Measurements from ENCODE around the gene FMOD.

FMOD gene

DNA sequence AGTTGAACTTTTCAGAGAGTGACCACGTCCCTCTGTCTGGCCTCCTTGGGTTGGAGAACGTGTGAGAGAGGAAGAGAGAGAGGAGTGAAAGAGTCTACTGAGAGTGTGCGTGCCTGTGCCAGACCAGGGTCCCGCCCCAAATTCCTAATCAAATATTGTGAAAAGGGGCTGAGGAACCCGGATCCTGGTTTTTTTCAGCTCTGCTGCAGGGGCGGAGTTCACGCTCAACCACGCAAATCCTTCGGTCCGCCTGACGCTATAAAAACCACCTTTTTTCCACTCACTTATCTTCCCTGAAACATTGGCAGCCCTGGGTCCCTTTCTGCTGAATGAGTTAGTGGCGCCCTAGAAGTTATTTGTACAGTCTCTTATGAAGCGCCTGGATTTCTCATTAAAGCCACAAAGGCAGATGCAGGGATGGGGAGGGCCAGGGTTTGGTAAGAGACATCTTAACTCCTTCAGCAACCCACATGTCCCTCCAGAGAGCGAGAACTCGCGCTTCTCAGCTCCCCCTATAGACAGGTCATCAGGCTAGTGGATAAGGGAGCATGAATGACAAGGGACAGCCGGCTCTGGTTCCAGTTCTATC lies at the start of gene FMOD:
FMOD (minus strand) TSS at position 86 of the 589 bp plus-strand sequence. CDS start 2,852 bp downstream, outside the sequence.
- no peak for DNase-seq

DNA sequence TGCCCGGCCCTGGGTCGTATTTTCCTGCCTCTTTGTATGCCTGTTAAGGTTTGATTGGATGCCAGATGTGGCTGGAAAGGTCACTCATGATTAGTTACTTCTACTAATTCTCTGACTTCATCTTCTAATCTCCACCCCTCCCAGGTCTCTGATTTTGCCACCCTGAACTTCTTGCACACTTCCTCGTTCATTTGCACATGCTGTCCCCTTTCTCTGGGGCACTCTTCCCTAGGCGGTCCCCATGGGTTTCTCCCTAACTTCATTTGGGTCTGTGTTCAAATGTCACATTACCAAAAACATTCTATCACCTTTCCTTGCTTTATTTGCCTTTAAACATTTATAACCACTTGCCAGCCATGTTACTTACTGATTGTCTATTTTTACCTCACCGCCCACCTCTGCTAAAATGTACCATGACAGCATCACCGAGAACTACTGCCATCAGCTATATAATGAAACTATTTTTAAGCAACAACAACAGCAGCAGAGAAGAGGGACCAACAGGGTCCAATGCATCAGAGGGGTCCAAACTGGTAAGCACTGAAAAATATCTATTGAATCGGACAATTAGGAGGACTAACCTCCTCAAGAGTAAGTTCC lies 45.8 kb upstream of the FMOD start:
- DNase-seq: no peak

DNA sequence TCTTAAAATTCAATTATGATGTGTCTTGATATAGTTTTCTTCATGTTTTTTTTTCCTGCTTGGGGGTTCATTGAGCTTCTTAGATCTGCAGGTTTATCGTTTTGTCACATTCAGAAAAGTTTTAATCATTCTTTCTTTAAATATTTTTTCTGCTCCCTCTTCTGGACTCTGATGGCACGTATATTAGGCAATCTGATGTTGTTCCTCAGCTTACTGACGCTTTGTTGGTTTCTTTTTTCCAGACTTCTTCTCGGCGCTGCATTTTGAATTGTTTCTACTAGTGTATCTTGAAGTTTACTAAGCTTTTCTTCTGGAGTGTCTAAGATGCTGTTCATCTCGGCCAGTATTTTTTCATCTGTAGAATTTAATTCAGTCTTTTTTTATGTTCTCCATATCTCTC lies 44.8 kb upstream of the FMOD start:
- DNase-seq: no peak

DNA sequence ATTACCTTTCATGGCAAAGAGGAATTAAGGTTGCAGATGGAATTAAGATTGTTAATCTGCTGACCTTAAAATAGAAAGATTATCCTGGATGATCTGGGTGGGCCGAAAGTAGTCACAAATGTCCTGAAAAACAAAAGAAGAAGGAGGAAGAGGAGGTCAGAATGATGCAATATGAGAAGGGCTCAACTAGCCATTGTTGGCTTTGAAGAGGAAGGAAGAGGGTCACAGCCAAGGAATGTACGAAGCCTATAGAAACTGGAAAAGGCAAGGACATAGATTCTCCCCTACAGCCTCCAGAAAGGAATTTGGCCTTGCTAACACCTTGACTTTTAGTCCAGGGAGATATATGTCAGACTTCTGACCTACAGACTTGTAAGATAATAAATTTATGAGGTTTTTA lies 39.4 kb upstream of the FMOD start:
- DNase-seq: no peak

DNA sequence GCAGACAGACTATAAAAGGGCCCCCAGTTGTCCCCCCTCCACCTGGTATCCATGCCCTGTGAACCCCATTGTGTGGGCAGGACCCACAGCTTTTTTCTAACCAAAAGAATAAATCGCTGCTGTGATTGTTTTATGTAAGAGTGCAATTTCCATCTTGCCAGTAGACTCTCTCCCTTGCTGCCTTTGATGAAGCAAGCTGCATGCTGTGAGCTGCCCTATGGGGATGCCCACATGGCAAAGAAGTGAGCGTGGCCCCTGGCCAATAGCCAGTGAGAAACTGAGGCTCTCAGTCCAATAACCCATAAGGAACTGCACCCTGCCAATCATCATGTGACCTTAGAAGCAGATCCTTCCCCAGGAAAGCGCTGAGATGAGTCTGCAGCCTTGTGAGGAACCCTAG lies 37.8 kb upstream of the FMOD start:
- no peak for DNase-seq

DNA sequence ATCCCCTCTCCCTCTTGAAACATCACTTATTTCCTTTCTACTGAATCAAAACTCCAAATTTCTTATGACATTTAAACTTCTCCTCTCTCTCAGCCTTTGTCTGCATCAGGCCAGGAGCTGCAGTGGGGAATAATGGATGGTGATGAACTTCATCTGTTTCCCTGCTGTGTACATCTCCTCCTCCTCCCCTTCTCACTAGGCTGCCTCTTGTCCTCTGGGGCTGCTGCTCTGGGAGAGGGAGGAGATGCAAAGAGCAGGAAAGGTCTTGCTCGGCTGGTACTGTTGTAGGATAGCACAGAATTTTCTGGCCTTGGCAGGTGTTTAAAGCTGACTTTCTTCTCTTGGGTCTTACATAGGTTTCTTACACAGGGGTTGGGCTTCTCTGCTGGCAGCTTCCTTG lies 31.1 kb upstream of the FMOD start:
- no peak for DNase-seq

DNA sequence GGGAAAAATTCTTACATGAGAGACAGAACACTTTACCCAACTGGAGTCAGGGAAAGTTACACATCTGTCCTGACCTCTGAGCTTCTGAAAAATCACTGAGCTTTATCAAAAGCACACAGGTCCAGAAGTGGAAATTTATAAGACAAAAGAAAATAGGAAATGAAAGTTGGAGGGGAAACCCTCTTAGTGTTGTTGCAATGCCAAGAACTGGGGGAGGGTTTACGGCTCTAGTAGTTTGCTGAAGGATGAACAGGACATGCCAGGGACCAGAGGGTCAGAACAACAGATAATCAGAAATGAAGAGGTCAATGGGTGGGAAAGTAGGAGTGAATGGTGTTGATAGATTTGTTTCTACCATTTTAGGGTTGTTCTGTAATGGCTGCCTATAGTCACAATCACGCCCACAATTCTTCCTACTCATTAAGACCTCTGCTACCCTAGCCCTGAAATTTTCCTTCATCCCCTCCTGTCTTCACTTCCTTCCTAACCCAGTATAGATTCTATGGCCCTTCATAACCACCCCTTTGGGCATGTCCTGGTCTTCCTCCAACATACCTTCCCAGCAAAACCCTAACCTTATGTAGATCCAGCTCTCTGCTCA lies 30.3 kb upstream of the FMOD start:
- no peak for DNase-seq

DNA sequence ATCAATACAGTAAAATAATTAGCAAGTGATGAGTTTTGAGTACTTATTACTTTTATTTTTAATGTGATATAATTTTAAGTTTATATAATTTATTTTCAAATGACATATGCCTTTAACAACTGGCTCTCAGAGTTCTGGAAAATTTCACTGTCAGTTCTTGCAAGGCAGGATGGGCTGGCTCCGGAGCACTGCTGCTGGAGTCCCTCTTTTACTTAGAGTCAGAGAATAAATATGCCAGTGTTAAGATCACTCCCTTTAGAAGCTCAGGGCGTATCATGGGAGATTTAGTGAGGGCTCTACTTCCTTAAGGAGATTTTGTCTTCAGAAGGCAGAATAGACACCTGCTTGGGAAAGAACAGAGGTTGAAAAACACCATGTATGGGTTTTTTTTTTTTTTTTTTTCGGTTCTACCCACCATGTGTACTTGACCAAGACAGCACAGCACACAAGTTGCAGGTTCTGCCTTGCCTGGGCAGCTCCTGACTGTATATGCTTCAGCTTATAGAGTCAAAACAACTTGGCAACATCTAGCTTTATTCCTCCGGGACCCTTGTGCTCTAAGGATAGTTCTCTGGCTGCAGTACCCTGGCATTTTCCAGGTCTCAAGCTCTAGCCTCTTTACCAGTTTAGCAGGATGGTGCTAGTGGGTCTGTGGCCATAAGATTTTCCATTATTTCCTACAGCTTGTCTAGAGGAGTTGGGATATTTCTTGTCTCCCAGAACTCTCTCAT lies 29.7 kb upstream of the FMOD start:
- no peak for DNase-seq

DNA sequence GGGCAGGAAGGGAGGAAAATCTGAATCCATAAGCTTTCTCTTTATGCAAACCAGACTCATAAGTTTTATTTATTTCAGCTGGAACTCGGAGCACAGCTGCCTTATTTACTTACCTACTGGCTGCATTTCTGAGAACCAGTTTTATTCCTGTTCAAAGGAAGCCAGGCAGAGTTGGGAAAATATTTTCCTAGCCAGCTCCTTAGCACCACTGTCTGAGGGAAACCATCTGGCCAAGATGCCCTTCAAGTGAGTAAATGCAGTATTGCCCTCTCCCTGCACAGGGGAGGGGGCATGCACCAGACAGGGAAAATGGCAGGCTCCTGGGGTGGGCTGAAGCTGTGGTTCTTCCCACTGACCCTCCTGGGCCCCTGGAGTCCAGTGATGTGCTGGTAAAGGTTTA lies 28.9 kb upstream of the FMOD start:
- no peak for DNase-seq

DNA sequence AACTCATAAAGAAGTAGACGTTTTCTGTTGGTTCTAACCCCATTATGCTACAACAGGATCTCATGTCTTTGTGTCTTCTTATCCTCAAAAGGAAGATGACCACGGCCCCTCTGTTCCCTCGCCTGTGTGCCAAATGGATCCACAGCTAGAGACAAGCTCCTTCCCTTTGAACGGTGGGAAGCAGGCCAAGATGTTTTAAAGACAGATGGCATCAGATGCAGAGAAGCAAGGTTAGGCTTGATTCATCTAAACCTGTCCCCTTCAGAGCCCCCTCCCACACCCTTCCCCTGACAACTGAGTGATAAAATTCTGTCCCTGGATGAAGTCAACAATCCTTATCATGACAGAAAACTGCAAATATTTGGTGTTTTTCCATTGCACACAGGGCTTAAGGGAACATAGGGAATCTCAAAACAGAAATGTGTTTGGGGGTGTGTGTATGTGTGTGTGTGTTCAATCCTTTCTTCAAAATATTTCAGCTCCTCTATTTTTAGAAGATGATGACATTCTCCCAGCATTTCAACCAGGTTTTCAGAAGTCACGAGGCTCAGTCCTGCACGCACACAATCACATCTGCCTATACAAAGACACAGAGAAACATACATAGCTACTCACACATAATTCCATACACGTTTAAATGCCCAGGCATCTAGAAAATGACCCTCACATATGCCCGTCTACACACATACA lies 27.8 kb upstream of the FMOD start:
- no peak for DNase-seq

DNA sequence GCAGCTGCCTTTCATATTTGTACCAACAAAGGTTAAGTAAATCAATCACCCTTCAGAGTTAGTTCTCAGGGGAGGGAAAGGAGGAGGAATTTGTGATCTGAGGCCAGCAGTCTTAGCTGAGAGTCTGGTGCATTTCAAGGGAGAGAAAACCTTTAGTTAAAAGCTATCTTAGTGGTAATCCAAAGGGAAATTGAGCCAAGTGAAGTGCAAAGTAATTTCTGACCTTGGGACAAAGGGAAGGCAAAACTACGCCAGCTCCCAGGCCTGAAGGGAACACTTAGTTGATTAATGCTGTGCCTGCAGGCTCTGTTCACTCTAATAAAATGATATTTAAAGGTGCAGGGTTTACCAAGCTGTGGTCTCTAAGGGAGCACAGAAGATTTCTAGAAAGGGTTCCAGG lies 23.1 kb upstream of the FMOD start:
- no peak for DNase-seq

DNA sequence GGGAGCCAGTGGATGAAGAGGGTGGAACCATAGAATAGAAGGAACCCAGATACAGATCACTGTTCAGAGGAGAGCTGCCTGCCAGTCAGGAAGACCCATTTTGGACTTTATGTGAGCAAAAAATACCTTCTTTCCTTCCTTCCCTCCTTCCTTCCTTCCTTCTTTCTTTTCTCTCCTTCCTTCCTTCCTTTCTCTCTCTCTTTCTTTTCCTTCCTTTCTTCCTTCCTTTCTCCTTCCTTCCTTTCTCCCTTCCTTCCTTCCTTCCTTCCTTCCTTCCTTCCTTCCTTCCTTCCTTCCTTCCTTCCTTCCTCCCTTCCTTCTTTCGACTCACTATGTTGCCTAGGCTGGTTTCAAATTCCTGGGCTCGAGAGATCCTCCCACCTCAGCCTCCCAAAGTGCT lies 22.1 kb upstream of the FMOD start:
- no peak for DNase-seq

DNA sequence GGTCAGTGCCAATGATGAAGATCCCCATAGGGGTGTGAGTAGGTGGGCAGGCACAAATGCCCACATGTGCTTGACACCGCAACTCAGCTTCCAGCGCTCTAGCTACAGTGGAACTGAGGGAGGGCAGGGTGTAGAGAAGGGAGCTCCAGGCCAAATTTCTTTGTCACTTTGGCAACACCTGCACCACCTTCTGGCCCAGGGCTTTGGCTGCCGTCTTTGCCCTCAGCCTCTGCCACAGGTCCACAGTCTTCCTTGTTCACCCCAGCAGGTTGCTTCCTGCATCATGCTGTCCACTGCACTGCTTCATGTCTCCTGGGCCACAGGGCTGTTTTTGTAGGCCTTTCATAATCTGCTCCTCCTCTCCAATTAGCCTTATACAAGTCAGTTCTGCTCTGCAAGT lies 20.4 kb upstream of the FMOD start:
- no peak for DNase-seq

DNA sequence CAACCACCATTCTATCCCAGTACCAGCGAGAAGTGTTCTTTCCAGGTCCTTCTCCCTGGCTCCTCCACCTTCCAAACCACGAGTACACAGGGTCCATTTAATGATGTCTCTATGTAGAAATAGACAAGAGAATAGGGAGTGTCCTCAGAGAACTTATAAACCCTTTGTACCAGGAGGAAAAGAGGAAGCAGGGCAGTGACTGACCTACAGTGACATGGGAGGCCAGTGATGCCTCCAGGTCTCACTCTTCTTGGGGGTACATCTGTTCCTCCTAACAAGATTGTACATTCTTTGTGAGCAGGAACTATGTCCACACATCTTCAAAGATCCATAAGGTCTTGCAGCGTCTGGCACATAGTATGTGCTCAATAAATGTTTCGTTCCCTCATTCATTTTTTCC lies 18.7 kb upstream of the FMOD start:
- DNase-seq: no peak

DNA sequence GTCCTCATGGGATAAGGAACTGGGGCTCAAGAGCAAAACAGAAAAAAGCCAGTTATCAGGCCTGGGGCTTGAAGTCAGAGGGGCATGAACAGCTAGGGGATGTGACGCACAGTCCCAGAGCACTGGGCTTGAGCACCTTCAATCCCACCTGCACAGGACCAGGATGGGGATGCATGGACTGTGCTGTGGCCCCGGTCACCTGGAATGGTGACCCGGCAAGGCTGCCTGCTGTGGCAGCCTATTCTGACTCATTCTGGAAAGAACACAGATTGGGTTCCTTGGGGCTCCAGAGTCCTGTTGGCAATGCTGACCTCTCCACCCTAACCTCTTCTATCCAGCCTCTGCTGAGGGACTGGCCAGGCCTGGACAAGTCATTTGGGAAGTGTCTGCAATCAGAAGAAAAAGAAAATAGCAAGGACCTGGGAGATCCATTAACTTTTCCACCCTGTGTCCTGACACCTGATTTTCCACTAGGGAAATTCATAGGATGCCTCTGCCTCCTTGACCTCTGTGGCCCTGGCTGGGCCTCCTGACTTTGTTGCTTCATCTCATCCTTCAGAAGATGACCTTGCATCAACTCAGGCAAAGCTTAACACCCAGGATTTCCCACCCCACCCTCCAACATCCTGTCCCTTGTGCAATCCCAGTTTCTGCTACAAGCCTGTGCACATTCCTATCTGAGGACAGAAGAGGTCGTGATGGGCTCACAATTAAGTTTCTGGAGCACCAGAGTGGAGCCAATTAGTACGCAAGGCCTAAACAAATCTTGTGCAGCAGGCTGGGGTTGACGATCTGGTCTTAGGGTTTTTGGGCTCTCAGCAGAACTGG lies 17.9 kb upstream of the FMOD start:
- DNase-seq: no peak

DNA sequence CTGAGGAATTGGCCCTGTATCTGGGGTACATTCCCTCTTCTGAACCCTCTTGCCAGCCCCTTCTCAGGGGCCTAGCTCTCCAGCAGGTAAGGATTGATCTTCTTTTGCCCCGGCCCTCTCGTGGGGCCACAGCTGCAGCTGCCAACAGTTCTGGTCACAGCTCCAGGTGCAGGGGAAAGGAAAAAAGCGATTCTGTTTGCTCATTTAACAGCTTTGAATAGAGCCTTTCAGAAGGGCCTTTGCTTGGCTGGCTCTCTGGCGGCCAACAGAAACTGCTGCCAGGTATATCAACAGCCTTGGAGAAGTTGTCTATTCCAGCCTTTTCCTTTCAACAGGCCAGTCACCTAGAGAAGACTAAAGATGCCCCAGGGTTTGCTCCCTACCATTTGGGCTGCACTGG lies 16.1 kb upstream of the FMOD start:
- no peak for DNase-seq

DNA sequence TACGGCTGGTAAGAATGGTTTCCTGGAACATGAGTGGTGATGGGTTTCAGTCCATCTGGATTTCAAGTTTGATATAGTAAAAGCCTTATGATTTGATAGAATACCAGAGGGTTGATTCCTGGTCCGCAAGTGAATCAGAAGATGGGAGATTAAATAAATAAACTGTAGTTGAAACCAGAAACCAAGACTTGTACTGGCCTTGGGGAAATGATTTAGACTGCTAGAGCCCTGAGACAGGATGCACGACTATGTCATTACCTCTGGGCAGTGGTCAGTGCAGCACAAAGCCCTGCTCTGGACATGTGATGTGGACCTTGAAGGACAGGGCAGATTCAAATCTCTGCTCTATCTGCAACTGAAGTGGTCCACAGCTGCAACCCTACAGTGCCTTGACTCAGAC lies 15.6 kb upstream of the FMOD start:
- DNase-seq: no peak

DNA sequence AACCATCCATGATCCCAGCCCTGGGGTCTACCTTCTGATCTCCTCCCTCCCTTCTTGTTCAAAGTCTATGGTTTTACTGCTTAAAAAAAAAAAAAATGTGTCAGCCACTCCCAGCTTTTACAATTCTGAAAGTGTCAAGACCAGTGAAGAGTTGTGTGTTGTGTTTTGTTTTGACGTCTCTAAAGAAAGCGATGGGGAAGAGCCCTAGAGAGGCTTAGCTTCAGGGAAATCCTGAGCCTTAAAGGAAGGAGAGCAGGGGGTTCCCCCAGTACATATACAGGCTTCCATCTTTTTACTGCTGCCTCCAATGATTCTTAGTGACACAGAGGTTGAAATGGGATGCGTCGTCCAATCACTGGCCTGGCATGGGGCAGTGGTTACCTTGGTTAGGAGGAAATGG lies 13.9 kb upstream of the FMOD start:
- no peak for DNase-seq

DNA sequence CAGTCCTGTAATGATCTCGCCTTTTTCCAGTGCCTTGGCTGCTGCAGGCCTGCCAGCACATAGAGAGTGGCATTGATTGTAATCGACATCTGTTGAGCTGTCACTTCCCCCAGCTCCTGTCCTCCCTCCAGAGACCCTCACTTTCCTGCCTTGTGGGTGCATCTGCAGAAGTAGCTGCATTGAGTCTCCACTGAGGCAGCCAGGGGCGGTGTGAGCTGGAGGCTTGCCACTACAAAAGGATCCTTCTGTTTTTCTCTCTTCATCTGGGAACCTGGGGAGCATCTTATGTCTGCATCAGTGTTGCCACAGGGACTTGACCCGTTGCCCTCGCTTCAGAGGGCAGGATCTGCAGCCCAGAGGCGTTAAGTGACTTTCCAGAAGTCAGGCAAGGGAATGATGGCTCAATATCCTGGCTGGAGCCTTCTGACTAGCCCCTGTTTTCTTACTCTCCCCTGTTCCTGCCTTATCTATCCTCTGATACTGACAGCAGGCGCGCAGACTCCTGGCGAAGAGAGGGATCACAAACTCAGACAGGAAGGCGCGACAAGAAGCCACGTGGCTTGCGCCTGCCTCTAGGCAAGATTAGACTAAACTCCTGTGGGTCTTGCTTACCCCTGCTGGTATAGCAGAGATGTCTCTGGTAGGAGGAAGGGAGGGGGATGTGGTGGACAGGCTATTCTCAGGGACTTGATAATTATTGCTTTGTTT lies 13.3 kb upstream of the FMOD start:
- DNase-seq: no peak

DNA sequence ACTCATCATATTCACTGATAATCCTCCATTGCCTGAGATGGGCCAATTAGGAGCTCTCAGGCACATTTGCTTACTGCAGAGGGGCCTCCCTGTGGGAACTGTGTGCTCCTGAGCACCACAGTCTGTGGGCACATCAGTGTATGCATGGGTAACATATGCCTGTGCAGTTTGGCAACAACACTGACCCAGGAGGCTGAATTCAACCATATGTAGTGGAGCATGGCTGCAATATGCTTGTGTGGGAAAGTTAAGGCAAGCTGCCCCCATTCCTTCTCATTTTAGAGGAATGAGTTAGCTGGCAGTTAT lies 11.8 kb upstream of the FMOD start:
- DNase-seq: no peak

DNA sequence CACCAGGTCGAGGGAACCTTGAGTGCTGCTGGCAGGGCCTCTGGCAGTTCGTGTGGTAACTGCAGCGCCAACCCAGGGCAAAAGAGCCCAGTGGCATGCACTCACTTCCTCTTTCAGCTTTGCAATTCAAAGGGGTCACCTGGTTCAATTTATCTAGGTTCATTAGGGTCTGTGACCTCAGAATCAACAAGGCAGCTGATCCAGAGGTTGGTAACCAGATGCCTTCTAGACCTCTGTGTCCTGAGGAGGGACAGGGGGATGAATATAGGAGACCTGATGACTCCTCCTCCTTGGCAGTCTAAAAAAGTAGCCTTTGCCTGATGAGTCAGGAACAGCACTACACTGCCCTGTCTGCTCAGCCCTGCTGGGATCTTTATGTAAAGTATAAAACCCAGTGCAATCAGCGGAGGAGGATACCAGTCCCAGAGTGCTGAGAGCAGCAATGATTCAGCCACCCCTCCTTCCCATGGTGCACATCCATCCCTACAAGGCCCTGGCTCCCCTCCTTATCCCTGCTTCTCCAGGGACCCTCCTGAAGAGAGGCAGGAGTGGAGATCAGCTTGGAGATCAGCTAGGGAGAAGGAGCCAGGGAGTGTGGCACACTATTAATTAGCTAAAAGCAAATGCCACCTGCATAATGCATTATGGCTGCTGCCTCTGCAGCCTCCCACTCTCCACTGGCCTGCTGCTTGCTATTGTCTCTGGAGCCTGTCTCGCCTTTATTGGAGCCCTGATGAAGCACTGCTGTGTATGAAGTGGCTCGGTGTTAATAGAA lies 11.2 kb upstream of the FMOD start:
- DNase-seq: no peak

All from NCI-H2227 treated with DMSO at 0.1 percent for 48 hours (cell line).